Vagina (tissue), 2 donors: ENCODE results near the gene SOD3. TPM values are rescaled to one million over a fixed set of nuclear protein-coding genes. Genes with fewer than 3 reads are reported as not detected.

ENCODE experiments used
- DNase-seq, 2 donors: peaks; one replicate each; pipeline ENCODE4 v3.0.0-alpha.2; 2017; ENCODE audit errors: extremely low spot score in 2 of 2
- H3K27ac ChIP-seq: fragments of 200-600 bp; sonication (generic); one replicate; pipeline ENCODE4 v1.5.1; 2019
- H3K27me3 ChIP-seq: fragments of 200-600 bp; sonication (generic); one replicate; pipeline ENCODE4 v1.5.1; 2019
- H3K36me3 ChIP-seq, 2 donors: fragments of 200-600 bp; sonication (generic); one replicate each; pipeline ENCODE4 v1.5.1; 2017 to 2019
- H3K4me1 ChIP-seq: fragments of 200-600 bp; sonication (generic); one replicate; pipeline ENCODE4 v1.5.1; 2019
- H3K4me3 ChIP-seq, 2 donors: fragments of 200-600 bp; sonication (generic); 1 replicate in 1 of 2; 2 replicates in 1 of 2; pipeline ENCODE4 v1.5.1; 2016 to 2019
- H3K9me3 ChIP-seq: fragments of 200-600 bp; sonication (generic); one replicate; pipeline ENCODE4 v1.5.1; 2019
- CTCF ChIP-seq, 3 experiments: fragments of 450-650 bp in 2 of 3; fragments of 200-600 bp in 1 of 3; sonication (generic) in 1 of 3; IDR thresholded peaks; one replicate each; pipeline ENCODE4 v1.5.1; 2017 to 2019; ENCODE audit warnings: antibody characterized with exemption in 3 of 3, mild to moderate bottlenecking in 2 of 3, moderate library complexity in 2 of 3
- POLR2A ChIP-seq, 2 donors: fragments of 450-650 bp; IDR thresholded peaks; one replicate each; pipeline ENCODE4 v1.6.1; 2017; ENCODE audit warnings: antibody characterized with exemption in 2 of 2, mild to moderate bottlenecking in 2 of 2, moderate library complexity in 2 of 2
- POLR2AphosphoS5 ChIP-seq, 2 donors: sonication (generic); formaldehyde crosslinking; IDR thresholded peaks; one replicate each; pipeline ENCODE4 v1.9.0; 2017; ENCODE audit warnings: antibody characterized with exemption in 2 of 2, mild to moderate bottlenecking in 2 of 2, low read depth in 1 of 2; ENCODE audit not compliant: insufficient read depth in 1 of 2
- intact Hi-C: fragments of 100-400 bp; cut with DNase I; formaldehyde crosslinking; loops from one replicate; pipeline ENCODE4 v1.15.1; 2023
- total RNA-seq: library from RNA; depleted of rRNA; stranded (reverse); fragments of >200 nt; gene quantifications from one replicate; pipeline ENCODE4 v1.2.3, GENCODE V29; 2016

SOD3 gene, protein sequence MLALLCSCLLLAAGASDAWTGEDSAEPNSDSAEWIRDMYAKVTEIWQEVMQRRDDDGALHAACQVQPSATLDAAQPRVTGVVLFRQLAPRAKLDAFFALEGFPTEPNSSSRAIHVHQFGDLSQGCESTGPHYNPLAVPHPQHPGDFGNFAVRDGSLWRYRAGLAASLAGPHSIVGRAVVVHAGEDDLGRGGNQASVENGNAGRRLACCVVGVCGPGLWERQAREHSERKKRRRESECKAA
- 280 TPM for total RNA-seq

DNA sequence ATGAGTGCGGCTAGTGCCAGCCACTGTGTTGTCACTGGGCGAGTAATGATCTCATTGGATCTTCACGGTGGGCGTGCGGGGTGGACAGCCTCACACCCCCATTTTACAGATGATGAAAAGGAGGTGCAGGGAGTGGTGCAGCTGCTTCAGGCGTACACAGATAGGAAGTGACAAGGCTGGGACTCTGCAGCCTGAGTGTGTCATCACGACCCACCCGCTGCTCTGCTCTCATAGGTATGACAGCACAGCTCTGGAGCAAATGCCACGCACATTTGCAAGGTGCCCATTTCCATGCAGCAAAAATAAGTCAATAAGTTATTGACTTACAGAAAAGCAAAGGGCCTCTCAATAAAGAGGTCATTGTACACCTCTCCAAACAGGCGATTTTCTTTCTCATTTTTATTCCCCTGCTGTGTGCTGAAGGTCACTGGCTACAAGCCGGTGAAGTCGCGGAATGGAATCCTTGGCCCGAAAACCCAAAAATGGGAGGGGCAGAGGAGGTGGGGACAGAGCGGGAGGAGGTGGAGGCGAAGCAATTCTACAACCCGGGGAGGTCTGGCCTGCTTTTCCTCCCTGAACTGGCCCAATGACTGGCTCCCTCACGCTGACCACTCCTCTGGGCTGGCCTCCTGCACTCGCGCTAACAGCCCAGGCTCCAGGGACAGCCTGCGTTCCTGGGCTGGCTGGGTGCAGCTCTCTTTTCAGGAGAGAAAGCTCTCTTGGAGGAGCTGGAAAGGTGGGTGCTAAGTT lies at the start of gene SOD3:
SOD3 (plus strand) TSS at position 658 of the 750 bp plus-strand sequence. CDS start 3,949 bp downstream, outside the sequence.
- intact Hi-C loops: loop anchor here (10.0 kb wide), 2 partner anchors 60 to 320 kb away; no protein-coding TSS in a partner anchor
- TF ChIP-seq CTCF (IDR thresholded peaks at IDR 0.05) (no peak), POLR2A (IDR thresholded peaks at IDR 0.05) (peak in 1 of 2 donors; percentile 78), POLR2AphosphoS5 (IDR thresholded peaks at IDR 0.05; ENCODE audit: insufficient read depth in 1 of 2, low read depth in 1 of 2) (peak in 1 of 2 donors; percentile 91)
- DNase-seq: peak in 1 of 2 donors; percentile 94
- peak within 1 kb of the TSS; percentile 79 for H3K27ac ChIP-seq
- peaks cover 37% of the 10 kb centered on the region for H3K4me1 ChIP-seq
- no peaks in the 10 kb centered on the region for H3K27me3 ChIP-seq
- H3K4me3 ChIP-seq: peak within 1 kb of the TSS; percentile 29 to 39
- H3K9me3 ChIP-seq: no peaks in the 10 kb centered on the region
- no peaks in the 10 kb centered on the region for H3K36me3 ChIP-seq

DNA sequence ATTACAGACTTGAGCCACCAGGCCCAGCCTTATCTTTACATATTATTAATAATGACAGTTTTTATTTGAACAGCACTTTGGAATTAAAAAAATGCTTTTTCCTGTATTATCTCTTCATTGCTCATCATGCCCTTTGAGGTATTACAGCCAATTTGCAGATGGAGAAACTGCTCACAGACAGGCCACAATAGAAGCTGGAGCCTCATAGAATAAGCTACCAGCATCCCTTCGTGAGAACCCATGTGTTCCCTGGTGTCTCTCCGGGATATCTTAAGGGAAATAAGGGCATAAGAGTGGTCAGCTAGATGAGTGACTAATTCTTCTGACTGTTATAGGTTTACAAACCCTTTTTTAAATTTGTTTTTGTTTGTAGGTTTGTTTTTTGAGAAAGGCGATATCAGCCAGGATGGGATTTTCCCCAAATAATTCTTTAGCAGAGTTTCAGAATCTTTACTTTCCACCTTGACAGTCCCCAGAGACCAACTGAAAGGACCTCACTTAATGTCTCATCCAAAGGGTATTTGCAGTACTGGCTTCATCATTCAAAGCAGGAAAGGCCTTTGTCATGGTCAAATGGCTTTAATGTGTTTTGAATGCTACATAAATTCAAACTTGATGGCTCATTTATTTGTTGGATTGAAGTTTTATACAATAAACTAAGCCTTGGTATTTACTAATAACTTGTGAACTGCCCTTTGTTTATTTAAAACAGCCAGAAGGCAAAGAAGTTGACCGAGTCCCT lies 48.0 kb upstream of the SOD3 start:
- no peaks in the 10 kb centered on the region for H3K27me3 ChIP-seq
- no peak for DNase-seq
- H3K27ac ChIP-seq: no peak overlapping the region
- no peak overlapping the region for H3K4me3 ChIP-seq
- intact Hi-C loops: no loop called here
- TF ChIP-seq POLR2AphosphoS5 (IDR thresholded peaks at IDR 0.05; ENCODE audit: insufficient read depth in 1 of 2, low read depth in 1 of 2) (no peak), CTCF (IDR thresholded peaks at IDR 0.05) (no peak), POLR2A (IDR thresholded peaks at IDR 0.05) (no peak)
- H3K36me3 ChIP-seq: no peaks in the 10 kb centered on the region
- H3K9me3 ChIP-seq: no peaks in the 10 kb centered on the region
- no peaks in the 10 kb centered on the region for H3K4me1 ChIP-seq

DNA sequence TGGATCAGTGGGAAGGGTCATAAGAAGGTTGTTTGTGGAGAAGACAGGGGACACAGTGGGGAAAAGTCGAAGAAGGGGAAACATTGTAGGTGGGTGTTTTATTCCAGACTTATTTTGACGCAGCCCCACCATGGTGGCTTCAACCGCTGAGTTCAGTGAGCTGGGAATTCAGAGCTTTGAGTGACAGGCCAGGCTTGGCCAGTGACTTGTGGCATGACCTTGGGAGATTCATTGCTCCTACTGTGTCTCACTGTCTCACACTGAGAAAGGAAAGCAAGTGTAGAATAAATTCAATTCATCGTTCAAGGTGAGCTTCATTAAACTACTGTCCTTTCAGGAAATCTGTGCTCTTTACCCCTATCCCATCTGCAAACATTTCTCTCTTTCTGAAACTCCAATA lies 47.4 kb upstream of the SOD3 start:
- H3K27ac ChIP-seq: no peak overlapping the region
- no peaks in the 10 kb centered on the region for H3K9me3 ChIP-seq
- no peak for TF ChIP-seq CTCF (IDR thresholded peaks at IDR 0.05)
- TF ChIP-seq POLR2A (IDR thresholded peaks at IDR 0.05): no peak
- TF ChIP-seq POLR2AphosphoS5 (IDR thresholded peaks at IDR 0.05; ENCODE audit: insufficient read depth in 1 of 2, low read depth in 1 of 2): no peak
- H3K4me3 ChIP-seq: no peak overlapping the region
- intact Hi-C loops: no loop called here
- H3K27me3 ChIP-seq: no peaks in the 10 kb centered on the region
- H3K36me3 ChIP-seq: no peaks in the 10 kb centered on the region
- DNase-seq: no peak
- no peaks in the 10 kb centered on the region for H3K4me1 ChIP-seq

- TF ChIP-seq POLR2AphosphoS5 (IDR thresholded peaks at IDR 0.05; ENCODE audit: insufficient read depth in 1 of 2, low read depth in 1 of 2) (no peak), POLR2A (IDR thresholded peaks at IDR 0.05) (no peak), CTCF (IDR thresholded peaks at IDR 0.05) (no peak)
- H3K27ac ChIP-seq: no peak overlapping the region
- no peaks in the 10 kb centered on the region for H3K27me3 ChIP-seq
- H3K9me3 ChIP-seq: no peaks in the 10 kb centered on the region
- no peak for DNase-seq
- intact Hi-C loops: no loop called here
- no peak overlapping the region for H3K4me3 ChIP-seq
- H3K4me1 ChIP-seq: no peaks in the 10 kb centered on the region
- H3K36me3 ChIP-seq: no peaks in the 10 kb centered on the region
Observed at GRCh38 chr4:24748758-24749350, 46.5 kb upstream of the SOD3 start.
